Stromal cell of bone marrow (primary cell): ENCODE measurements around the gene RYR2.
"Not testable (repeated sequence)": the region's sequence is repeated elsewhere in the genome, so short reads cannot be mapped to it uniquely, and the experiment has no call there.

ENCODE experiments used
- DNase-seq: peaks from one replicate; pipeline ENCODE4 v3.0.0-alpha.2; 2012; ENCODE audit warnings: low read depth

Gene RYR2

DNA sequence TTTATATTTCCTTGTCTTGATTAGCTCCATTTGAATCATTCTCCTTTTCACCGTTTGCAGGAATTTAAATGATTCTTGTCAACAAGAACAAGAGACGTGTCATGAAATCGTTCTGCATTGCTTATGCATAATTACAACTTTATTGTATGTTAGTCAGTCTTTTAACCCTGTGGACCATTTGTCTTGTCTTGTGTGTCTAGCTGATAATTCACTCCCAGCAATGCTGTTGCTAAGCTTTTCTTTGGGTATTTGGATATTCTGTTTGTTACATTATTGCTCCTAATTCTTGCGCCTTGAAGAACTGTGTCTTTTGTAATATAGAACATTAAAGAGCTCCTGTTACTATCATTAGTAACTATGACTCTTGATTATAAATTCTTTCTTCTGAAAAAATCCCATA, 311.9 kb downstream of the RYR2 start:
- no peak for DNase-seq

DNA sequence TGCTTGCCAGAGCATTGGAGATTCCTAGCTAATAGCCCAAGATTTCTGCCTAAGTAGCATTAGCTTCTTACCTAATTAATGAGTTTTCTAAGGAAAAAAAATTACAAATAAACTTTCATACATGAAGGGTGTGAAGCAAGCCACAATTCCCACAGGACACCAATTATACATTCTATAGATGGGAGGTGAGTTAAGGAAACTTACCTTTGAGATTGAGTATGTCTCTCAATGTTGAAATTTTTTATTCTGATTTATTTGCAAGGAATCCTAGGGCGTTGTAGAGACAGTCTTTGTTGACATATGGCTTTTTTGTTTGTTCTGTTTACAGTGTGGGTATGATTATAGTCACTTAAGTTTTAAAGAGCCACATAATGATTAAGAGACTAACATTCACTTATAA, 313.0 kb downstream of the RYR2 start:
- DNase-seq = no peak

GRCh38 chr1:237358555-237358954, 316.6 kb downstream of the RYR2 start:
- no peak for DNase-seq

DNA sequence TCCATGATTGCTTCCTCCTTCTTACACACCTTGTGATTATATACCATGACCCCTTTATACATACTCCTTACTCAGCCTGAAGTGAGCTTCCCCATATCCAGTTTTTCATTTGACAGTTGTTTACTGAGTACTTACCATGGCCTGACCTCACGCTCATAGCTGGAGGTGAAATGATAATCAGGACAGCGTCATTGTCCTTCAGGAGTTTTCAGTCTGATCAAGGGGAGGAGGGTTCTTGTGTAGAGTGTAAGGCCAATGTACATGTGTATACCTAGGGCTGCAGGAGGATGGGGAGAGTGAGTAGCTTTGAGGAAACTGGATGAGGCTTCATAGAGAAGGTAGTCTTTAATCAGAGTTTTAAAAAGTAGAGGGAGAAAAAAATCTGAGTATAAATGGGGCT, 325.8 kb downstream of the RYR2 start:
- no peak for DNase-seq

DNA sequence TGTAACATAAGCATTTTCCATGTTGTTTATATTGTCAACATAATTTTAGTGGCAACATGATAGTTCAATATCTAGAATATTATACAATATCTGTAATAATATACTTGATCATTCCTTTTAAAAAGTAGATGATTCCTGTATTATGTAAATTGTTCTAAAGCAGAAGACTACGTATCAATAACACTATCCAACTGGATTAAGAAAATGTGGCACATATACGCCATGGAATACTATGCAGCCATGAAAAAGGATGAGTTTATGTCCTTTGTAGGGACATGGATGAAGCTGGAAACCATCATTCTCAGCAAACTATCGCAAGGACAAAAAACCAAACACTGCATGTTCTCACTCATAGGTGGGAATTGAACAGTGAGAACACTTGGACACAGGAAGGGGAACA, 329.5 kb downstream of the RYR2 start:
- DNase-seq = not testable (repeated sequence)

- DNase-seq = peak; percentile 18
Measured at GRCh38 chr1:237383791-237384190, 341.8 kb downstream of the RYR2 start.

DNA sequence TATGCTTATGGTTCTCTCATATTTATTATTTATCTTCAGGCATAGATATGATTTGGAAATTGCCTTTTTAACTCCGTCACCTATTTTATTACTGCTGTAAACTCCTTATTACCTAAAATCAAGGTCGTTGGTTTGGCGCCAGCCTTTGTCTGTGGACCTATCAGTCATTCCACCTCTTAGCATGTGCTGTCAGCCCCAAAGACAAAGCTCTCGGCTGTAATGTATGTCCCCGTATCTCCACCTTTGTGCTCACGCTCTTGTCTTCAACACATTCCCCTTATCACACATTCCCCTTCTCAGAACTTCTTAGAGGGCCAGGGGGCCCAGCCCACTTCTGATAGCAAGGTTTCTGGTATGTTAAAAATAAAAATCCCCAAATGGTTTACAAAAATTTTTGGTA, 342.2 kb downstream of the RYR2 start:
- no peak for DNase-seq

DNA sequence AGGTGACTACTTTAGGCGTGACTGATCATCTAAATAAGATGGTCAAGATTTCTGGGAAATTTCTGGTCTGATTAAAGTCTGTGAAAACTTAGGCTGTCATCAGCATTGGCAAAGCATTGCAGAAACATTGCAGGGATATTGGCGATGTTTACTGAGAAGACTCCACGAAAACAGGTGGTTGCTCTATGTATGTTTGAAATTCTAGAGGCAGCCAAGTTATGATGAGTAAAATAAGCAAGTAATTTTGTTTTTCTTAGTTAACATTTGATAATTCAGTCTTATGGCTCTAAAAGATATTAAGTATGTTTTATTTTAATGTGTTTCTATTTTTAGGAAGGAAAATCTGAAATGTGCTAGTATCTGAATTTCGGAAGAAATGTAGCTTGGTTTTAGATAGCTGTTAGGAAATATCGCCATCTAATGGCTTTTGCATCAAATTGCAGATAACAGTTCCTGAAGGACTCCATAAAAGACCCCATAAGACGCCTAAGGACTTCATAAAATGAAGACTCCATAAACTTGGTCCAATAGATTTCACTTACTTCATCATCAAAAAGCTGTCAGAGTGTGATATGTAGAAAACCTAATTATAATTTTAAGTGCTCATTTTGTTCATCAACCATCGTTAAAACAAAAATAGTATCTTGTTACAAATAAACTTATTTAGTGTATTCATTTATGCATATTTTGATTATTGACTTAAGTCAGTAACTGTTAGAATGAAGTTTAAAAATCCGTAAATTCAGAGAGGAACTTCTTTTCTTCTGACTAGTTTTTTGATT, 344.6 kb downstream of the RYR2 start:
- peak; percentile 3 for DNase-seq

DNA sequence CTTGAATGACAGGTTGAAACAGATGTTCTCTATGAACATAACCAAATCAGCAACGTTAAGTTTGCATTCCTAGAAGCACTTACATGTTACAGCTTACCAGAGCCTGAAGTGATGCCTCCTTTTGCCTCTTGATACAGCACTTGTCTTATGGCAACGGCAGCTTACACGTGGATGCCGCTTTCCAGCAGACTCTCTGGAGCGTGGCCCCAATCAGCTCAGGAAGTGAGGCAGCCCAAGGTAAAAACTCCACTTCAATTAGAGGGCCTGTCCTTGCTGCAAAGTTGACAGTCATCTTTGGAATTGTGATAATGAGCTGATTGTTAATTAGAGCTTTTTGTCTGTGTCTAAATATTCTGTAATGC, 345.1 kb downstream of the RYR2 start:
- no peak for DNase-seq

DNA sequence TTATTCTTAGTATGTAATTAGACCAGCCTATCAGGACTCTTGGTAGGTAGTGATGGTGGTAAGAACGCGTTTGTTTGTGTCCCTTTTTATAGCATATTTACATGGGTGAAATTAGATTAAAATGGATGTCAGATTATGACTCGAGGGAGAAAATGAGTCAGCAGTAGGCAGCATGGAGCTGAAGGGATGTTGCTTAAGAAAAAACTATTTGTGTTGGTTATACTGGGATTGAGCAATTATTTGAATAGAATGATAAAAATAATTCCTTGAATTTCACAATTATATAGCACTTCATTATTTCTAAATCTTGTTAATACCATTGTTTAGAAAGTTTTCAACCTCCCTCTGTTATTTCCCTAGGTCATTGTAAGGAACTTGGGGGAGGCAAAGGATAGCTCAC, 348.8 kb downstream of the RYR2 start:
- DNase-seq = peak; percentile 8

DNA sequence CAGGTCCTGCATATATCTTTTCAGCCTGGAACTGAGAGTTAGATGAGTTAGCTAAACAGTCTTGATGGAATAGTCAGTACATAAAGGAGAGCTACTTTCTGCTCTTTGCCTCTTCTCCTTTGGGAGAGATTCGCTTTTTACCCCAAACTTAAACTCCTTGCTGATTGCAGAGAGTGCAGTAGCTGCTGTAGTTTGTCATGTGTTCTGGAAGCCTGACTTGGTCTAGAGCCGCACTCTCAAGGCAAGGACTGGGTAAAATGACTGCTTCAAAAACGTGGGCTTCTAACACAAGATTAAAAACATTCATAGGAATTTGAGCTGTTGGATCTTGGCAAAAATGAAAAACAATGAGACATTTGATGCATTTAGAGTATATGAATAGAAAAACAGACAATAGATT, 351.6 kb downstream of the RYR2 start:
- DNase-seq = no peak

GRCh38 chr1:237394281-237394680, 352.3 kb downstream of the RYR2 start:
- no peak for DNase-seq

DNA sequence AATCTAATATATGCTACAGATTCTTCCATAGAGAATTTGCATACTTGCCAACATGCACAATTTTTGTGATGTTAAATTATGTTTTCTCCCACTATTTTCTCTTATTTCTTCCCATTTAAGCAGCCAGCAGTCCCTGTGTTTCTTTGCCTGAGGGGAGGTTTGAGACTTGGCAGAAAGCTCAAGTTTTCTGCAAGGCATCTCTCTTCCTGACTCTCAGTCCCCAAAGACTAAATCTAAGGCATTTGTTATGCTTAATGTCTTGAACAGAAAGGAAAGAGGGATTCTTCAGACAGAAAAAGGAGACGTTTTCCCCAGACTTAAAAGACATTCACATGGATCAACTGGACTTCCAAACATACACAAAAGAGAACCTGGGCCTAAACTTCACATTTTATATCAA, 354.4 kb downstream of the RYR2 start:
- no peak for DNase-seq

- DNase-seq = no peak
Measured at GRCh38 chr1:237398751-237399150, 356.8 kb downstream of the RYR2 start.

DNA sequence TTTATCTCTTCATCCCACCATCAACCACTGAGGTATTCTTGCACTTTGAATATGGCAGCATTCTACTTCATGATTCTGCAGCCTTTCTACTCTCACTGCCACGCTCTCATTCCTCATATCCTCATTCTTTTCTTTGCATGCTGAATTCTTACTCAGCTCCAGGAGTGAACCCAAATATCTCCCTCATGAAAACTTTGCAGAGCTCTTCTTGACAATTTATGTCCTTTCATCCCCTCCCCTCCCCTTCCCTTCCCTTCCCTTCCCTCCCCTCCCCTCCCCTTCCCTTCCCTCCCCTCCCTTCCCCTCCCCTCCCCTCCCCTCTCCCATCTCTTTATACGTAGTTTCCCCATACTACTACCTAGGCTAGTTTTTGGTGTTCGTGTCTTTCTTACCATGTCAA, 363.9 kb downstream of the RYR2 start:
- no peak for DNase-seq

DNA sequence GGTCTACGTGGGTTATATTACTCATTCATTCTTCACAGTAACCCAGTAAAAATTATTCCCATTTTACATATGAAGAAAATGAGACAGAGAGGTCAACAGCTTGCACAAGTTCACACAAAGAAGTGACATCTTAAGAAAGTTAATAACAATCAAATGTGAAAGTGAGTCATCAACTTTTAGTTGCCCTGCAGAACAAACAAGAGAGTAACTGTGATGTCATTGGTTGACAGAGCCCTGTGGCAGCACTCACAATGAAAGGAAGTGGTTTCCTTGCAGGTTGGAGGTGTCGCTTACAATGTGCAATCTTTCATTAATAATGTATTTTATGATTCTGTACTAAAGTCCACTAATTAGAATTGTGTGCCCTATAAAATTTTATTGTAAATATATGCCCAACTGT, 369.6 kb downstream of the RYR2 start:
- DNase-seq = no peak

DNA sequence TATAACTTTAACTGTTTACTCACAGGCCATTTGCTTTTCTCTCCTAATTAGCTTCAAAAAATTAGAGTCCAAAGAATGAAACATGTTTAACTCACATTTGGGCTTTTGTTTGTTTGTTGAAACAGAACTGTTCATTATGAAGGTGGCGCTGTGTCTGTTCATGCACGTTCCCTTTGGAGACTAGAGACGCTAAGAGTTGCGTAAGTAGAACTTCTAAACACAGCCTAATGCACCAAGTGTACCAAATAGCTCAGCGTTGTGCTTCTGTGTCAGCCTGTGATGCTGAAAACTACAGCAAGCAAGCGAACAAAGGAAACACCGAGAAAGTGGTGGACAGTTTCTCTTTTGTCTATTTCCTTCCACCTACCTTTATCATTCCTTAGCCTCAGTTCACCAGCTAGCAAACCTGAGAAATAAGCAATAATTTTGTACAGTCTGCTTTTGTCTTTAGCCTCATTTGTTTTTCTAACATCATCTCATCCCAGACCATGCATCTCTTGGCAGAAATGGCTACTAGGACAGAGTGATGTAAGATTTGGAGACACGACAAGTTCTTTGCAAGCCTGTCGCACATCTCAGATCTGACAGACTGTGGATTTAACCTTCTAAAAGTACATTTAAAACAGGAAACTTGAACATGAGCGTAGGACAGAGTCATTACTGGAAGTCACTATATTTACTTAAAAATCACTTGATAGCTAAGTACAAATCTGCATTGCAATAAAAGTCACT, 375.1 kb downstream of the RYR2 start:
- no peak for DNase-seq

GRCh38 chr1:237428809-237429208, 386.8 kb downstream of the RYR2 start:
- no peak for DNase-seq

GRCh38 chr1:237429252-237429651, 387.3 kb downstream of the RYR2 start:
- no peak for DNase-seq

GRCh38 chr1:237431448-237431847, 389.5 kb downstream of the RYR2 start:
- DNase-seq = no peak

DNA sequence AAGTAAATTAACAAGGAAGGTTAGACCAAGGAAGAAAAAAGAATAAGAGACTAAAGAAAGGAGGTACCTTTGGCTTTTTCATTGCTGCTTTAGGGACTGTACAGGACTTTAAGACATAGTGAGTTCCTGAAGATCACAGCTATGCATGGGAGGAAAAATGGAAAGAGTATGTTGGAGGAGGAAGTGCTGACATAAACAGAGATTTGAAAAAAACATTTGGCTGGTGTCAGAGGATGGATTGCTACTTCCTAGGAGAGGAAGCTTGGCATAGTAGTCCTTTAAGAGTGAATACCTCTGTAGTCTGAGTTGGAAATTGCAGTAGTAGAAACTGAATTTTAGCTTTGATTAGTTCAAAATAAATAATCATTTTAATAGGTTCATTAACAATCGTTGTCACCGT, 398.4 kb downstream of the RYR2 start:
- no peak for DNase-seq

- no peak for DNase-seq
Measured at GRCh38 chr1:237444120-237444790, 402.3 kb downstream of the RYR2 start.

GRCh38 chr1:237448042-237448441, 406.1 kb downstream of the RYR2 start:
- no peak for DNase-seq
